Adrenal gland (tissue), 5 donors: ENCODE measurements around the gene LINGO4.

Source experiments
- POLR2A ChIP-seq, 2 donors: fragments of 450-650 bp; IDR thresholded peaks; one replicate each; pipeline ENCODE4 v1.6.1; 2017; ENCODE audit warnings: antibody characterized with exemption in 2 of 2, mild to moderate bottlenecking in 2 of 2, moderate library complexity in 1 of 2
- TF ChIP-seq, protein P1 (sequence below), 6 experiments: fragments of 450-650 bp in 4 of 6; fragments of 200-600 bp in 2 of 6; sonication (generic) in 1 of 6; IDR thresholded peaks; 1 replicate in 5 of 6; 2 replicates in 1 of 6; pipeline versions ENCODE4 v1.5.1 to v1.8.0; 2016 to 2021; ENCODE audit warnings: antibody characterized with exemption in 6 of 6, mild to moderate bottlenecking in 2 of 6, moderate library complexity in 1 of 6
- donor health status: DM: no; HTN: no; CAD: no.

DNA sequence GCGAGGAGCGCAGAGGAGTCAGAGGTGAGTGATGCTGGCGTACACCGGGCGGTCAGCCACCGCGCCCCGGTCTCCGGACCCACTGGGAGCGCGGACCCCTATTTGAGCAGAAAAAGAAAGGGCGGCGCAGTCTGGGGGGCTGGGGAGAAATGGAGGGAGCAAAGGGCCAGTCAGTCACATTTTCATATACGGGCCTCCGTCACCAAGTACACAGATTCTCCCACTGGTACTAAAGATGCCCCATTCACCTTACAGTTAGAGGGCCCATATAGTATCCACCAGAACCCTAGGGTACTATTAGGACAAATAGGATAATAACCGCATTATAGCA is 33.8 kb upstream of the LINGO4 start:
- TF ChIP-seq, protein P1, sequence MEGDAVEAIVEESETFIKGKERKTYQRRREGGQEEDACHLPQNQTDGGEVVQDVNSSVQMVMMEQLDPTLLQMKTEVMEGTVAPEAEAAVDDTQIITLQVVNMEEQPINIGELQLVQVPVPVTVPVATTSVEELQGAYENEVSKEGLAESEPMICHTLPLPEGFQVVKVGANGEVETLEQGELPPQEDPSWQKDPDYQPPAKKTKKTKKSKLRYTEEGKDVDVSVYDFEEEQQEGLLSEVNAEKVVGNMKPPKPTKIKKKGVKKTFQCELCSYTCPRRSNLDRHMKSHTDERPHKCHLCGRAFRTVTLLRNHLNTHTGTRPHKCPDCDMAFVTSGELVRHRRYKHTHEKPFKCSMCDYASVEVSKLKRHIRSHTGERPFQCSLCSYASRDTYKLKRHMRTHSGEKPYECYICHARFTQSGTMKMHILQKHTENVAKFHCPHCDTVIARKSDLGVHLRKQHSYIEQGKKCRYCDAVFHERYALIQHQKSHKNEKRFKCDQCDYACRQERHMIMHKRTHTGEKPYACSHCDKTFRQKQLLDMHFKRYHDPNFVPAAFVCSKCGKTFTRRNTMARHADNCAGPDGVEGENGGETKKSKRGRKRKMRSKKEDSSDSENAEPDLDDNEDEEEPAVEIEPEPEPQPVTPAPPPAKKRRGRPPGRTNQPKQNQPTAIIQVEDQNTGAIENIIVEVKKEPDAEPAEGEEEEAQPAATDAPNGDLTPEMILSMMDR (IDR thresholded peaks at IDR 0.05) = no peak
- TF ChIP-seq POLR2A (IDR thresholded peaks at IDR 0.05) = no peak
